ENCODE measurements around the gene LRP6. TPM values are rescaled to one million over a fixed set of nuclear protein-coding genes. Genes with fewer than 3 reads are reported as not detected.

LRP6 gene
- total RNA-seq, 2 experiments from 2014 or later, result 5.2 to 8.1 TPM

- H3K4me1 ChIP-seq (ENCODE audit: insufficient read depth, low read length, poor library complexity, severe bottlenecking), result no peaks in the 10 kb centered on the region
- H3K27ac ChIP-seq (ENCODE audit: low read depth, low read length, poor library complexity, severe bottlenecking), result no peak overlapping the region
- H3K4me2 ChIP-seq (ENCODE audit: low read length), result no peak overlapping the region
- no peaks in the 10 kb centered on the region for H3K79me2 ChIP-seq (ENCODE audit: insufficient read depth, low read depth, low read length)
- intact Hi-C loops (cut with micrococcal nuclease; ENCODE audit: unreplicated experiment), result no loop called here
- H3K36me3 ChIP-seq (ENCODE audit: insufficient read depth, low read length), result no peaks in the 10 kb centered on the region
- no peak for DNase-seq (ENCODE audit: low spot score)
- H2AFZ ChIP-seq (ENCODE audit: low read length), result no peak overlapping the region
- TF ChIP-seq CTCF (conservative IDR thresholded peaks at IDR 0.05; ENCODE audit: low read length) (no peak), EZH2phosphoT487 (IDR thresholded peaks at IDR 0.05; ENCODE audit: borderline replicate concordance, low read depth, low read length) (no peak)
- POLR2A ChIA-PET, result no interaction called here
- H4K20me1 ChIP-seq (ENCODE audit: insufficient read depth, low read length), result no peaks in the 10 kb centered on the region
- no peaks in the 10 kb centered on the region for H3K9me3 ChIP-seq (ENCODE audit: low read length)
- no TSS peak for BruUV-seq (replicated peaks)
- CTCF ChIA-PET (ENCODE audit: unreplicated experiment), result no interaction called here
- H3K9me2 ChIP-seq (ENCODE audit: insufficient read depth, low read length), result no peaks in the 10 kb centered on the region
- no peak overlapping the region for H3K4me3 ChIP-seq (ENCODE audit: low read depth, low read length, poor library complexity, severe bottlenecking)
Measured at GRCh38 chr12:12091977-12092663, 174.7 kb downstream of the LRP6 start.

GRCh38 chr12:12091071-12091470 lies 175.8 kb downstream of the LRP6 start:
- Histone ChIP-seq H3K36me3 (ENCODE audit: insufficient read depth, low read length) (no peaks in the 10 kb centered on the region), H3K9me3 (ENCODE audit: low read length) (no peaks in the 10 kb centered on the region), H3K27ac (ENCODE audit: low read depth, low read length, poor library complexity, severe bottlenecking) (no peak overlapping the region), H4K20me1 (ENCODE audit: insufficient read depth, low read length) (no peaks in the 10 kb centered on the region), H3K4me2 (ENCODE audit: low read length) (no peak overlapping the region), H2AFZ (ENCODE audit: low read length) (no peak overlapping the region), H3K4me3 (ENCODE audit: low read depth, low read length, poor library complexity, severe bottlenecking) (no peak overlapping the region), H3K79me2 (ENCODE audit: insufficient read depth, low read depth, low read length) (no peaks in the 10 kb centered on the region), H3K4me1 (ENCODE audit: insufficient read depth, low read length, poor library complexity, severe bottlenecking) (no peaks in the 10 kb centered on the region), H3K9me2 (ENCODE audit: insufficient read depth, low read length) (no peaks in the 10 kb centered on the region)
- intact Hi-C loops (cut with micrococcal nuclease; ENCODE audit: unreplicated experiment), result no loop called here
- ChIA-PET CTCF (ENCODE audit: unreplicated experiment) (no interaction called here), POLR2A (no interaction called here)
- BruUV-seq (replicated peaks), result no TSS peak
- TF ChIP-seq EZH2phosphoT487 (IDR thresholded peaks at IDR 0.05; ENCODE audit: borderline replicate concordance, low read depth, low read length) (no peak), CTCF (conservative IDR thresholded peaks at IDR 0.05; ENCODE audit: low read length) (no peak)
- no peak for DNase-seq (ENCODE audit: low spot score)

- Histone ChIP-seq H3K79me2 (ENCODE audit: insufficient read depth, low read depth, low read length) (no peaks in the 10 kb centered on the region), H3K9me3 (ENCODE audit: low read length) (no peaks in the 10 kb centered on the region), H2AFZ (ENCODE audit: low read length) (no peak overlapping the region), H3K27ac (ENCODE audit: low read depth, low read length, poor library complexity, severe bottlenecking) (no peak overlapping the region), H4K20me1 (ENCODE audit: insufficient read depth, low read length) (no peaks in the 10 kb centered on the region), H3K9me2 (ENCODE audit: insufficient read depth, low read length) (no peaks in the 10 kb centered on the region), H3K4me1 (ENCODE audit: insufficient read depth, low read length, poor library complexity, severe bottlenecking) (no peaks in the 10 kb centered on the region), H3K36me3 (ENCODE audit: insufficient read depth, low read length) (no peaks in the 10 kb centered on the region), H3K4me3 (ENCODE audit: low read depth, low read length, poor library complexity, severe bottlenecking) (no peak overlapping the region), H3K4me2 (ENCODE audit: low read length) (no peak overlapping the region)
- BruUV-seq (replicated peaks), result no TSS peak
- no peak for DNase-seq (ENCODE audit: low spot score)
- POLR2A ChIA-PET, result no interaction called here
- CTCF ChIA-PET (ENCODE audit: unreplicated experiment), result no interaction called here
- TF ChIP-seq CTCF (conservative IDR thresholded peaks at IDR 0.05; ENCODE audit: low read length) (no peak), EZH2phosphoT487 (IDR thresholded peaks at IDR 0.05; ENCODE audit: borderline replicate concordance, low read depth, low read length) (no peak)
- intact Hi-C loops (cut with micrococcal nuclease; ENCODE audit: unreplicated experiment), result no loop called here
Measured at GRCh38 chr12:12088761-12089160, 178.1 kb downstream of the LRP6 start.
